A549 (cell line): Measurements from ENCODE around the gene ZNF12. TPM values are rescaled to one million over a fixed set of nuclear protein-coding genes. Genes with fewer than 3 reads are reported as not detected.
"Not testable (repeated sequence)": the region's sequence is repeated elsewhere in the genome, so short reads cannot be mapped to it uniquely, and the experiment has no call there.

Experiments used
- ATAC-seq, 2 experiments: fragments of 200-7000 bp in 1 of 2; fragments of >200 bp in 1 of 2; cut with Nextera tagmentation in 1 of 2; cut with Tn5 transposase in 1 of 2; 3 replicates each; pipeline versions ENCODE4 v1.8.0 to v1.9.1; 2018 to 2020; ENCODE audit warnings: mild to moderate bottlenecking in 1 of 2, moderate library complexity in 1 of 2
- CTCF ChIA-PET: fragments of 300-600 bp; sonication (Branson Sonifier 250); formaldehyde crosslinking; extraction: SDS; loops from one replicate; lab custom pipeline; 2021; ENCODE audit warnings: antibody characterized with exemption, inconsistent platforms; lab: Yijun Ruan, JAX
- POLR2A ChIA-PET: fragments of 350-600 bp; formaldehyde crosslinking; extraction: SDS; loops from one replicate; lab custom pipeline; 2021; ENCODE audit warnings: antibody characterized with exemption, inconsistent platforms; lab: Yijun Ruan, JAX
- DNase-seq, 2 experiments: peaks; one replicate each; pipeline versions ENCODE4 v3.0.0 to v3.0.0-alpha.2; 2011 to 2016; ENCODE audit warnings: low read depth in 1 of 2, low spot score in 1 of 2
- FAIRE-seq: peaks from 2 replicates; lab custom pipeline; 2011; peaks lifted over from hg19 to GRCh38; lab: Jason Lieb, UNC
- H3K27ac ChIP-seq, 2 experiments: fragments of >200 bp; sonication (Bioruptor Twin); formaldehyde crosslinking; 3 replicates each; pipeline ENCODE4 v1.5.1; 2016 to 2017
- H3K4me1 ChIP-seq: fragments of >200 bp; sonication (Bioruptor Twin); formaldehyde crosslinking; 3 replicates; pipeline ENCODE4 v1.6.1; 2016
- H3K4me2 ChIP-seq: fragments of >200 bp; sonication (Bioruptor Twin); formaldehyde crosslinking; 3 replicates; pipeline ENCODE4 v1.6.1; 2016
- H3K4me3 ChIP-seq: fragments of >200 bp; sonication (Bioruptor Twin); formaldehyde crosslinking; 3 replicates; pipeline ENCODE4 v1.5.1; 2016
- H3K9me3 ChIP-seq: fragments of >200 bp; sonication (Bioruptor Twin); formaldehyde crosslinking; 3 replicates; pipeline ENCODE4 v1.6.1; 2016
- BCL3 ChIP-seq: fragments of >200 bp; sonication (Bioruptor Twin); formaldehyde crosslinking; IDR thresholded peaks from 3 replicates; pipeline ENCODE4 v1.6.1; 2016
- BHLHE40 ChIP-seq: IDR thresholded peaks from 2 replicates; pipeline ENCODE4 v1.6.1; 2012; ENCODE audit warnings: low read depth, low read length, inconsistent platforms
- CBX8 ChIP-seq: fragments of 200-600 bp; sonication (generic); IDR thresholded peaks from 2 replicates; pipeline ENCODE4 v1.6.1; 2016
- CTCF ChIP-seq: fragments of >200 bp; sonication (Bioruptor Twin); formaldehyde crosslinking; IDR thresholded peaks from 3 replicates; pipeline ENCODE4 v1.5.1; 2016
- EHMT2 ChIP-seq: fragments of 200-600 bp; sonication (generic); IDR thresholded peaks from 2 replicates; pipeline ENCODE4 v1.6.1; 2016; ENCODE audit warnings: antibody characterized with exemption, low read depth, mild to moderate bottlenecking, moderate library complexity
- FOXS1 ChIP-seq: fragments of 250-450 bp; sonication (Bioruptor Pico); IDR thresholded peaks from 2 replicates; pipeline ENCODE4 v1.5.0; 2020; ENCODE audit warnings: mild to moderate bottlenecking, moderate library complexity
- HDAC2 ChIP-seq: fragments of 200-600 bp; sonication (generic); IDR thresholded peaks from 2 replicates; pipeline ENCODE4 v1.6.1; 2016
- HOXA7 ChIP-seq: fragments of 250-450 bp; sonication (Bioruptor Pico); IDR thresholded peaks from 2 replicates; pipeline ENCODE4 v1.5.0; 2020; ENCODE audit warnings: mild to moderate bottlenecking, moderate library complexity
- MAZ ChIP-seq: fragments of 150-350 bp; IDR thresholded peaks from 2 replicates; pipeline ENCODE4 v1.6.1; 2014; ENCODE audit warnings: antibody characterized with exemption, low read depth, low read length, borderline replicate concordance
- MYC ChIP-seq: IDR thresholded peaks from 2 replicates; pipeline ENCODE4 v1.6.1; 2012; ENCODE audit warnings: mild to moderate bottlenecking, inconsistent platforms, low read length, improper control_type of control experiment, borderline replicate concordance
- NPAS2 ChIP-seq: fragments of 250-450 bp; sonication (Bioruptor Pico); IDR thresholded peaks from 2 replicates; pipeline ENCODE4 v1.8.0; 2022; ENCODE audit warnings: mild to moderate bottlenecking, moderate library complexity, borderline replicate concordance
- POLR2AphosphoS2 ChIP-seq: conservative IDR thresholded peaks from 2 replicates; pipeline ENCODE4 v1.6.1; 2012; ENCODE audit warnings: low read length, improper control_type of control experiment, inconsistent platforms
- RAD21 ChIP-seq, 2 experiments: fragments of >200 bp in 1 of 2; sonication (Bioruptor Twin) in 1 of 2; formaldehyde crosslinking in 1 of 2; IDR thresholded peaks in 1 of 2; conservative IDR thresholded peaks in 1 of 2; 2 replicates in 1 of 2; 3 replicates in 1 of 2; pipeline ENCODE4 v1.6.1; 2012 to 2018; ENCODE audit warnings: inconsistent platforms in 1 of 2
- USF2 ChIP-seq: fragments of 450-650 bp; IDR thresholded peaks from 2 replicates; pipeline ENCODE4 v1.6.1; 2014; ENCODE audit warnings: antibody characterized with exemption
- ZNF302 ChIP-seq: fragments of 250-450 bp; sonication (Bioruptor Pico); IDR thresholded peaks from 2 replicates; pipeline ENCODE4 v1.9.0; 2021; ENCODE audit warnings: inconsistent platforms, mild to moderate bottlenecking, moderate library complexity
- ZSCAN20 ChIP-seq: fragments of 250-450 bp; sonication (Bioruptor Pico); IDR thresholded peaks from 2 replicates; pipeline ENCODE4 v1.8.0; 2022; ENCODE audit warnings: mild to moderate bottlenecking, moderate library complexity
- WGBS: methylation state at CpG from one replicate; pipeline ENCODE4 v1.1.6; 2017; ENCODE audit errors: missing lambda C conversion rate; 5-methylcytosine and 5-hydroxymethylcytosine counted together
- polyA plus RNA-seq, 4 experiments: library from polyadenylated mRNA; depleted of rRNA in 3 of 4; stranded (reverse); fragments of >200 nt; fragmentation: RNase III in 1 of 4; extraction: RNeasy Plus Mini Kit Qiagen cat#74134 plus additional on column Dnase treatment in 1 of 4; gene quantifications; 2 replicates in 3 of 4; 3 replicates in 1 of 4; pipeline ENCODE4 v1.2.3, GENCODE V29; 2011 to 2017

Gene ZNF12
- polyA plus RNA-seq, 2 of the 4 experiments (the other 2 are of a cell fraction), result 8.8 to 23.9 TPM

GRCh38 chr7:6706666-6707407 is at the start of gene ZNF12 (continued):
- TF ChIP-seq CTCF, result no peak
- no peak for TF ChIP-seq ZNF302 (CRISPR knock-in tag)
- TF ChIP-seq USF2, result no peak
- no peak for TF ChIP-seq BHLHE40
- no peak for TF ChIP-seq BCL3
- no peak for TF ChIP-seq HOXA7
- TF ChIP-seq CBX8, result no peak
- TF ChIP-seq ZSCAN20 (CRISPR knock-in tag), result no peak
- TF ChIP-seq RAD21 (conservative IDR thresholded peaks at IDR 0.05 in 1 of 2, IDR thresholded peaks at IDR 0.05 in 1 of 2), result no peak
- TF ChIP-seq HDAC2, result no peak
- TF ChIP-seq NPAS2 (CRISPR knock-in tag), result no peak
- no peak for TF ChIP-seq EHMT2
- TF ChIP-seq MAZ, result no peak
- no peak for TF ChIP-seq FOXS1 (CRISPR knock-in tag)
- TF ChIP-seq POLR2AphosphoS2, result no peak
- TF ChIP-seq MYC, result 0 out of 2 replicates have a peak, but pooled peaks have one; percentile 36

- H3K4me2 ChIP-seq, CTCF ChIA-PET, H3K4me3 ChIP-seq, FAIRE-seq, H3K4me1 ChIP-seq, H3K9me3 ChIP-seq, DNase-seq, H3K27ac ChIP-seq, POLR2A ChIA-PET: not testable (repeated sequence)
- peak; percentile 48 to 52; a peak in 5 of 6 replicates for ATAC-seq
- WGBS, result 90% methylated on average over 10 of the region's 38 CpGs
Measured at GRCh38 chr7:6753964-6754363, 47.2 kb upstream of the ZNF12 start, which contains the start of gene RSPH10B2. RSPH10B2 (plus strand) TSS chr7:6754103; CDS start chr7:6757678, 3,575 bp downstream.

GRCh38 chr7:6750173-6750572 is 43.4 kb upstream of the ZNF12 start:
- H3K4me2 ChIP-seq, FAIRE-seq, H3K4me3 ChIP-seq, DNase-seq, H3K4me1 ChIP-seq, ATAC-seq, POLR2A ChIA-PET, H3K27ac ChIP-seq, H3K9me3 ChIP-seq, CTCF ChIA-PET: not testable (repeated sequence)
- WGBS, result 97% methylated on average over 4 of the region's 6 CpGs

GRCh38 chr7:6749335-6749734 is 42.6 kb upstream of the ZNF12 start:
- FAIRE-seq, CTCF ChIA-PET, H3K27ac ChIP-seq, H3K4me1 ChIP-seq, H3K4me3 ChIP-seq, H3K9me3 ChIP-seq, ATAC-seq, DNase-seq, POLR2A ChIA-PET, H3K4me2 ChIP-seq: not testable (repeated sequence)
- 91% methylated on average over 7 of the region's 12 CpGs for WGBS

- H3K4me3 ChIP-seq, POLR2A ChIA-PET, H3K4me2 ChIP-seq, H3K9me3 ChIP-seq, DNase-seq, H3K4me1 ChIP-seq, CTCF ChIA-PET, FAIRE-seq, H3K27ac ChIP-seq: not testable (repeated sequence)
- 85% methylated on average over 2 of the region's 12 CpGs for WGBS
- peak; percentile 62 to 84; a peak in 5 of 6 replicates for ATAC-seq
Measured at GRCh38 chr7:6744410-6745100, 37.8 kb upstream of the ZNF12 start.

GRCh38 chr7:6738415-6738814 is 31.7 kb upstream of the ZNF12 start:
- WGBS, result 100% methylated on average over 2 of the region's 11 CpGs
- FAIRE-seq, result not testable (repeated sequence)

More at GRCh38 chr7:6738415-6738814, 31.7 kb upstream of the ZNF12 start:
- CTCF ChIA-PET, H3K27ac ChIP-seq, H3K9me3 ChIP-seq, H3K4me2 ChIP-seq, H3K4me1 ChIP-seq, H3K4me3 ChIP-seq, ATAC-seq, POLR2A ChIA-PET, DNase-seq: not testable (repeated sequence)
